ENCODE data around the gene UVRAG.

UVRAG gene

GRCh38 chr11:75780888-75781287, 34.1 kb upstream of the UVRAG start (continued):
- TF ChIP-seq HIC1 (tag by site-specific recombination; IDR thresholded peaks at IDR 0.05) (no peak), ZNF514 (tag by site-specific recombination; IDR thresholded peaks at IDR 0.05) (no peak), ZNF529 (tag by site-specific recombination; IDR thresholded peaks at IDR 0.05; ENCODE audit: insufficient replicate concordance) (no peak), ZNF292 (tag by site-specific recombination; IDR thresholded peaks at IDR 0.05; ENCODE audit: borderline replicate concordance, low read depth) (no peak)

- no peak for TF ChIP-seq ZNF660 (tag by site-specific recombination; IDR thresholded peaks at IDR 0.05)
- no peak for TF ChIP-seq TSHZ1 (tag by site-specific recombination; IDR thresholded peaks at IDR 0.05; ENCODE audit: borderline replicate concordance)
- no peak for TF ChIP-seq ZNF514 (tag by site-specific recombination; IDR thresholded peaks at IDR 0.05)
- no peak for TF ChIP-seq ZNF76 (tag by site-specific recombination; IDR thresholded peaks at IDR 0.05; ENCODE audit: borderline replicate concordance, low read depth)
- no peak for TF ChIP-seq ZSCAN4 (tag by site-specific recombination; IDR thresholded peaks at IDR 0.05)
- TF ChIP-seq ZNF501 (tag by site-specific recombination; IDR thresholded peaks at IDR 0.05) = no peak
- TF ChIP-seq ZBTB6 (tag by site-specific recombination; IDR thresholded peaks at IDR 0.05) = no peak
- TF ChIP-seq ZNF169 (tag by site-specific recombination; IDR thresholded peaks at IDR 0.05) = no peak
- TF ChIP-seq ZNF280C (tag by site-specific recombination; IDR thresholded peaks at IDR 0.05) = no peak
- TF ChIP-seq ZFHX2 (tag by site-specific recombination; conservative IDR thresholded peaks at IDR 0.05) = no peak
- no peak for TF ChIP-seq HOXC10 (CRISPR knock-in tag; IDR thresholded peaks at IDR 0.05)
- TF ChIP-seq ZNF837 (tag by site-specific recombination; IDR thresholded peaks at IDR 0.05) = no peak
- ChIA-PET CTCF (interaction anchor here (0.5 to 0.9 kb wide), 2 partner anchors 12 to 185 kb away, joined by 3 to 4 read pairs; no protein-coding TSS in a partner anchor), POLR2A (no interaction called here)
- no peaks in the 10 kb centered on the region for H3K4me1 ChIP-seq (ENCODE audit: control insufficient read depth, insufficient read depth, low read length)
- H3K27ac ChIP-seq (ENCODE audit: extremely low read depth, low read depth, low read length) = no peak overlapping the region
- H3K9me3 ChIP-seq (ENCODE audit: control insufficient read depth, insufficient read depth, low read depth, low read length) = no peaks in the 10 kb centered on the region
- H3K4me3 ChIP-seq (ENCODE audit: low read depth, low read length) = no peak overlapping the region
- H3K36me3 ChIP-seq (ENCODE audit: control insufficient read depth in 2 of 2, insufficient read depth in 1 of 2, low read length in 2 of 2) = no peaks in the 10 kb centered on the region
Observed at GRCh38 chr11:75781296-75781695, 33.7 kb upstream of the UVRAG start.

All from HEK293 (cell line).